ENCODE results near the gene OR2V2. TPM values are rescaled to one million over a fixed set of nuclear protein-coding genes. Genes with fewer than 3 reads are reported as not detected.

The OR2V2 gene
- total and polyA plus RNA-seq, 2 donors (not counting 1 experiment from before 2014, with no cell fraction given): not detected

DNA sequence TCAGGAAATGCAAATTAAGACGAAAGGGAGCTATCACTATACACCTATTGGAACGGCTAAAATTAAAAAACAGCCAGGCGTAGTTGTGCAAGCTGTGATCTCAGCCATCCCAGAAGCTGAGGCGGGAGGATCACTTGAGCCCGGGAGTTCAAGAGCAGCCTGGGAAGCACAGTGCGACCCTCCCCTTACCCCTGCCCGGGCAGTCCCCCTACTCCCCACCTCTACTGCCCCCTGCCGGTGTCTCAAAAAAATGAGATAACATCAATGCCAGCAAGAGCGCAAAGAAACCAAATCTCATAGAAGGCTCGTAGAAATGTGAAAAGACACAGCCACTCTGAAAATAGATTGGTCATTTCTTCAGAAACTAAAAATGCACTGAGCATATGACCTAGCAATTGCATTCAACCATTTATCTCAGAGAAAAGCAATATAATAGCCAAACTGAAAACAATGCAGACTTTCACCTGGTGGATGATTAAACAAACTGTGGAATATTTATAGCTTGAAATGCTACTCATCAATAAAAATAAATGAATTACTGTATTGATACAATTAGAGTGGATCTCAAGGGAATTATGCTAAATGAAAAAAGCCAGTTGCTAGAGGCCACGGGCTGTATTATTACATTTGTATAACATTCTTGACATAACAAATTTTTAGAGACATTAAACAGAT is 20.6 kb downstream of the OR2V2 start:
- Mint-ChIP-seq H3K4me1 (peaks cover 50% of the 10 kb centered on the region), H3K27me3 (peaks cover 42% of the 10 kb centered on the region), H3K9me3 (ENCODE audit: insufficient read depth) (no peaks in the 10 kb centered on the region), H3K4me3 (no peak overlapping the region), H3K27ac (peak overlapping the region; percentile 15)
- intact Hi-C loops (cut with micrococcal nuclease): loop anchor here (10.0 kb wide), 1 partner anchor 47 kb away; no protein-coding TSS in a partner anchor
- Histone ChIP-seq H3K27ac (ENCODE audit: low read length in 2 of 2) (no peak overlapping the region), H3K4me2 (replicated peaks; ENCODE audit: low read depth, low read length, poor library complexity, severe bottlenecking) (no peak overlapping the region), H3K27me3 (replicated peaks in 1 of 4; ENCODE audit: control extremely low read depth in 1 of 4, control insufficient read depth in 3 of 4, insufficient read depth in 4 of 4, low read length in 3 of 4) (peaks cover 0 to 75% (median 34%) of the 10 kb centered on the region in 4 experiments), H2AFZ (ENCODE audit: insufficient read depth, low read depth, low read length, poor library complexity, severe bottlenecking) (no peak overlapping the region), H3K4me3 (ENCODE audit: control extremely low read depth in 1 of 5, extremely low read depth in 1 of 5, insufficient read depth in 1 of 5, low read depth in 2 of 5, low read length in 4 of 5) (no peak overlapping the region), H3K9me3 (ENCODE audit: control extremely low read depth in 1 of 3, control insufficient read depth in 2 of 3, insufficient read depth in 1 of 3, low read length in 2 of 3) (peaks cover 3 to 45% (median 5%) of the 10 kb centered on the region in 3 donors), H3K79me2 (ENCODE audit: control insufficient read depth, insufficient read depth, low read length) (no peaks in the 10 kb centered on the region), H3K9ac (ENCODE audit: low read length) (no peak overlapping the region), H3K4me1 (ENCODE audit: control insufficient read depth in 2 of 2, insufficient read depth in 2 of 2, low read length in 2 of 2) (peaks cover 36 to 42% of the 10 kb centered on the region in 2 donors), H3K36me3 (replicated peaks in 1 of 2; ENCODE audit: control extremely low read depth in 1 of 2, control insufficient read depth in 1 of 2, extremely low read depth in 1 of 2, insufficient read depth in 2 of 2, low read length in 1 of 2) (no peaks in the 10 kb centered on the region), H4K20me1 (ENCODE audit: control insufficient read depth, insufficient read depth, low read length, poor library complexity, severe bottlenecking) (no peaks in the 10 kb centered on the region)
- ChIA-PET CTCF (interaction anchor here (0.6 to 1.7 kb wide), 3 partner anchors 16 to 382 kb away, joined by 3 to 7 read pairs (median 3); no protein-coding TSS in a partner anchor), POLR2A (no interaction called here)
- peak; percentile 39 for DNase-seq
- TF ChIP-seq, protein P1, sequence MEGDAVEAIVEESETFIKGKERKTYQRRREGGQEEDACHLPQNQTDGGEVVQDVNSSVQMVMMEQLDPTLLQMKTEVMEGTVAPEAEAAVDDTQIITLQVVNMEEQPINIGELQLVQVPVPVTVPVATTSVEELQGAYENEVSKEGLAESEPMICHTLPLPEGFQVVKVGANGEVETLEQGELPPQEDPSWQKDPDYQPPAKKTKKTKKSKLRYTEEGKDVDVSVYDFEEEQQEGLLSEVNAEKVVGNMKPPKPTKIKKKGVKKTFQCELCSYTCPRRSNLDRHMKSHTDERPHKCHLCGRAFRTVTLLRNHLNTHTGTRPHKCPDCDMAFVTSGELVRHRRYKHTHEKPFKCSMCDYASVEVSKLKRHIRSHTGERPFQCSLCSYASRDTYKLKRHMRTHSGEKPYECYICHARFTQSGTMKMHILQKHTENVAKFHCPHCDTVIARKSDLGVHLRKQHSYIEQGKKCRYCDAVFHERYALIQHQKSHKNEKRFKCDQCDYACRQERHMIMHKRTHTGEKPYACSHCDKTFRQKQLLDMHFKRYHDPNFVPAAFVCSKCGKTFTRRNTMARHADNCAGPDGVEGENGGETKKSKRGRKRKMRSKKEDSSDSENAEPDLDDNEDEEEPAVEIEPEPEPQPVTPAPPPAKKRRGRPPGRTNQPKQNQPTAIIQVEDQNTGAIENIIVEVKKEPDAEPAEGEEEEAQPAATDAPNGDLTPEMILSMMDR (IDR thresholded peaks at IDR 0.05): peak; percentile 36
- no peak for TF ChIP-seq EZH2 (IDR thresholded peaks at IDR 0.05; ENCODE audit: borderline replicate concordance, insufficient read depth, low read depth, low read length, poor library complexity, severe bottlenecking)
- no peak for ATAC-seq (ENCODE audit: low read depth)
- 7% methylated on average over 9 of the region's 11 CpGs for WGBS (ENCODE audit: insufficient coverage)

DNA sequence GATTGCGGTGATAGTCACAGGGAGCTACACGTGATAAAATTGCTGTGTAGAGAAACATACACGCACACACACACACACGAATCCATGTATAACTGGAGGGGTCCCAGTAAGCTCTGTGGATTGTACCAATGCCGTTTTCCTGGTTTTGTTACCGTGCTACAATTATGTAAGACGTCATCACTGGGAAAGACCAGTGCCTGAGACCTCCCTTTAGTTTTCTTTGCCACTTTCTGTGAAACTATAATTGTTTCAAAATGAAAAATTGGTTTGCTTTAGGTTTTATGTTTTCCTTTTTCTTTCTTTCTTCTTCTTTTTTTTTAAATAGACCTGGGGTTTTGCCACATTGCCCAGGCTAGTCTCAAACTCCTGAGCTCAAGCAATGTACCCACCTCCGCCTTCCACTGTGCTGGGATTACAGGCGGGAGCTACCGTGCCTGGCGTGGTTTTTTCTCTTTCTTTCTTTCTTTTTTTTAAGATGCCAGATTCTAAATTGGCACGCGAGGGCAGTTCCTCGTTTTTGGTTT is 21.3 kb downstream of the OR2V2 start:
- H3K9me3 Mint-ChIP-seq (ENCODE audit: insufficient read depth): no peaks in the 10 kb centered on the region
- Histone ChIP-seq H3K4me2 (replicated peaks; ENCODE audit: low read depth, low read length, poor library complexity, severe bottlenecking) (no peak overlapping the region), H3K27ac (ENCODE audit: low read length in 2 of 2) (no peak overlapping the region), H3K9ac (ENCODE audit: low read length) (no peak overlapping the region), H3K4me1 (ENCODE audit: control insufficient read depth in 2 of 2, insufficient read depth in 2 of 2, low read length in 2 of 2) (peaks cover 39 to 42% of the 10 kb centered on the region in 2 donors), H3K27me3 (replicated peaks in 1 of 4; ENCODE audit: control extremely low read depth in 1 of 4, control insufficient read depth in 3 of 4, insufficient read depth in 4 of 4, low read length in 3 of 4) (peaks cover 0 to 77% (median 34%) of the 10 kb centered on the region in 4 experiments), H3K79me2 (ENCODE audit: control insufficient read depth, insufficient read depth, low read length) (no peaks in the 10 kb centered on the region), H3K36me3 (replicated peaks in 1 of 2; ENCODE audit: control extremely low read depth in 1 of 2, control insufficient read depth in 1 of 2, extremely low read depth in 1 of 2, insufficient read depth in 2 of 2, low read length in 1 of 2) (no peaks in the 10 kb centered on the region), H3K4me3 (ENCODE audit: control extremely low read depth in 1 of 5, extremely low read depth in 1 of 5, insufficient read depth in 1 of 5, low read depth in 2 of 5, low read length in 4 of 5) (no peak overlapping the region), H4K20me1 (ENCODE audit: control insufficient read depth, insufficient read depth, low read length, poor library complexity, severe bottlenecking) (no peaks in the 10 kb centered on the region), H3K9me3 (ENCODE audit: control extremely low read depth in 1 of 3, control insufficient read depth in 2 of 3, insufficient read depth in 1 of 3, low read length in 2 of 3) (peaks cover 3 to 50% (median 5%) of the 10 kb centered on the region in 3 donors), H2AFZ (ENCODE audit: insufficient read depth, low read depth, low read length, poor library complexity, severe bottlenecking) (no peak overlapping the region)
- WGBS (ENCODE audit: insufficient coverage): 42% methylated on average over 4 of the region's 14 CpGs
- H3K27ac Mint-ChIP-seq: peak overlapping the region; percentile 29
- ChIA-PET POLR2A (no interaction called here), CTCF (interaction anchor here (1.3 to 1.7 kb wide), 2 partner anchors 15 to 383 kb away, joined by 3 to 7 read pairs; no protein-coding TSS in a partner anchor)
- ATAC-seq (ENCODE audit: low read depth) (no peak), DNase-seq (no peak)
- peaks cover 47% of the 10 kb centered on the region for H3K27me3 Mint-ChIP-seq
- TF ChIP-seq EZH2 (IDR thresholded peaks at IDR 0.05; ENCODE audit: borderline replicate concordance, insufficient read depth, low read depth, low read length, poor library complexity, severe bottlenecking): no peak
- TF ChIP-seq, protein P1 (IDR thresholded peaks at IDR 0.05): no peak
- no peak overlapping the region for H3K4me3 Mint-ChIP-seq
- intact Hi-C loops (cut with micrococcal nuclease): loop anchor here (10.0 kb wide), 1 partner anchor 46 kb away; no protein-coding TSS in a partner anchor
- peaks cover 50% of the 10 kb centered on the region for H3K4me1 Mint-ChIP-seq

Data from B cell (primary cell).